ENCODE measurements around the gene ZMYND19. TPM values are rescaled to one million over a fixed set of nuclear protein-coding genes. Genes with fewer than 3 reads are reported as not detected.

The ZMYND19 gene
- total RNA-seq, 2 donors from 2014 or later = 47.8 to 51.0 TPM

DNA sequence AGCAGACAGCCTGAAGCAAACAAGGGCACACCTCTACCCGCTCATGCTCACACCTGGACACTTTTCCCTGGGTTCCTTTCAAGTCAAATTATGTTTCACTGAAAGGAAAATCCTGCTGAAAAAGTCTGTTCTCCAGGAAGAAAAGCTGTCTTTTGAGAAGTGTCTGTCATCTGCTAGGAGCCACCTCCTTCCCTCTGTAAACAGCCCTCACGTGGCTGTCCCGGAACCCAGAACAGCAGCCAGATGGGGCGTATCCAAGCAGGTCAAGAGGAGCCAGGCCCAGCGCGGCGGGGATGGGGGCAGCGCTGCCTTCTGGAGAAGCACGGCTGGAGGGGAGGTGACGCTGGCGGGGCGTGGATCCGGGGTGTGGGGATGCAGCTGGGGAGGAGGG, 40.1 kb downstream of the ZMYND19 start, which contains the start of gene PNPLA7:
Gene PNPLA7, minus strand, starts transcription at position 172 of the 391 bp plus-strand sequence. CDS start 205 bp downstream, outside the sequence.
- 21 to 23% methylated on average over 6 to 13 of the region's 13 CpGs for WGBS, 2 experiments (ENCODE audit: insufficient coverage in 1 of 2, insufficient read length in 1 of 2)
- Mint-ChIP-seq H3K9me3 (peaks cover 22% of the 10 kb centered on the region), H3K27ac (no peak within 1 kb of the TSS), H3K36me3 (ENCODE audit: low read depth) (peaks cover 26% of the 10 kb centered on the region), H3K27me3 (ENCODE audit: insufficient read depth) (no peaks in the 10 kb centered on the region), H3K4me1 (peaks cover 3% of the 10 kb centered on the region), H3K4me3 (peak within 1 kb of the TSS; percentile 72)
- H3K4me3 ChIP-seq (ENCODE audit: low read length) = peak within 1 kb of the TSS; percentile 68
- TF ChIP-seq, protein P1, sequence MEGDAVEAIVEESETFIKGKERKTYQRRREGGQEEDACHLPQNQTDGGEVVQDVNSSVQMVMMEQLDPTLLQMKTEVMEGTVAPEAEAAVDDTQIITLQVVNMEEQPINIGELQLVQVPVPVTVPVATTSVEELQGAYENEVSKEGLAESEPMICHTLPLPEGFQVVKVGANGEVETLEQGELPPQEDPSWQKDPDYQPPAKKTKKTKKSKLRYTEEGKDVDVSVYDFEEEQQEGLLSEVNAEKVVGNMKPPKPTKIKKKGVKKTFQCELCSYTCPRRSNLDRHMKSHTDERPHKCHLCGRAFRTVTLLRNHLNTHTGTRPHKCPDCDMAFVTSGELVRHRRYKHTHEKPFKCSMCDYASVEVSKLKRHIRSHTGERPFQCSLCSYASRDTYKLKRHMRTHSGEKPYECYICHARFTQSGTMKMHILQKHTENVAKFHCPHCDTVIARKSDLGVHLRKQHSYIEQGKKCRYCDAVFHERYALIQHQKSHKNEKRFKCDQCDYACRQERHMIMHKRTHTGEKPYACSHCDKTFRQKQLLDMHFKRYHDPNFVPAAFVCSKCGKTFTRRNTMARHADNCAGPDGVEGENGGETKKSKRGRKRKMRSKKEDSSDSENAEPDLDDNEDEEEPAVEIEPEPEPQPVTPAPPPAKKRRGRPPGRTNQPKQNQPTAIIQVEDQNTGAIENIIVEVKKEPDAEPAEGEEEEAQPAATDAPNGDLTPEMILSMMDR (conservative IDR thresholded peaks at IDR 0.05) = no peak
- no peaks in the 10 kb centered on the region for H3K4me1 ChIP-seq (ENCODE audit: control insufficient read depth, insufficient read depth, low read length)
- DNase-seq = peak; percentile 92
- no peaks in the 10 kb centered on the region for H3K27me3 ChIP-seq (ENCODE audit: control insufficient read depth, insufficient read depth, low read length, poor library complexity, severe bottlenecking)
- H3K27ac ChIP-seq (ENCODE audit: low read depth, low read length) = peak within 1 kb of the TSS; percentile 77
- H3K36me3 ChIP-seq (ENCODE audit: control insufficient read depth, insufficient read depth, low read length) = peaks cover 15% of the 10 kb centered on the region
- peak within 1 kb of the TSS; percentile 30 for H3K9ac ChIP-seq (ENCODE audit: extremely low read depth, low read length, poor library complexity, severe bottlenecking)
- H3K9me3 ChIP-seq (ENCODE audit: control insufficient read depth, low read length) = no peaks in the 10 kb centered on the region

DNA sequence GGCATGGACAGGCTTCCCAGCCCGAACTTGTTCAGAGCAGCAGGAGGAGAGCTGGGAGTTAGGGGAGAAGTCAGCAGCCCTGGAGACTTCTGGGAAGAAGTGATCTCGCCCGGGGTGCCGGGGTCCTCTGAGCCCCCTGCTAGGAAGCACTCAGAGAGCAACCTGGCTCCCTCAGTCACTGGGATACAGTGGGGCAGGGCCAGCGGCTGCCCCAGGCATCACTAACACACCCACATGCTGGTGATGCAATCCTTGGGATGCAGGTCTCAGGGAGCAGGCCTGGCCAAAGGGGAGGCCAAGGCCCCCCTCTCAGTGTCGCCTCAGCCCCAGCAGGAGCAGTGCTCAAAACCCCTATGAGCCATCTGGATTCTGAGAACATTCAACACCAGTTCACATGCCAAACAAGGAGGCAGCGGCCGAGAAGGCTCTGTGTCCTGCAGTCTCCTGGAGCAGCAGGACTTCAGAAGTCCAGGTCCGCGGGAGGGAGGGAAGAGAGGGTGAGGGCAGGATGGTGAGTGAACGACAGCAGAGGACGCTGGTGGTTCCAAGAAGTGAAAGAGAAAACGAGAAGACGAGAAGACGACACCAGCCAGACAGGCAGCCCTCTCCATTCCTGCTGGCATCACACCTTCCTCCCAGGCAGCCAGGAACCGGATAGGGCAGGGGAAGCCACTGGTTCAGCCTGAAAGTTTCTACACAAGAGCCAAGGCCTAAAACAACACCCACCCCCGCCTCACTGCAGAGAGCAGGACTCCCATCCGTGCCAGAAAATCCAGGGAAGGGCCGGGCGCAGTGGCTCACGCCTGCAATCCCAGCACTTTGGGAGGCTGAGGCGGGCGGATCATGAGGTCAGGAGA, 42.4 kb downstream of the ZMYND19 start:
- H3K27ac Mint-ChIP-seq = no peak overlapping the region
- Histone ChIP-seq H3K9me3 (ENCODE audit: control insufficient read depth, low read length) (no peaks in the 10 kb centered on the region), H3K27me3 (ENCODE audit: control insufficient read depth, insufficient read depth, low read length, poor library complexity, severe bottlenecking) (no peaks in the 10 kb centered on the region), H3K36me3 (ENCODE audit: control insufficient read depth, insufficient read depth, low read length) (no peaks in the 10 kb centered on the region), H3K4me3 (ENCODE audit: low read length) (no peak overlapping the region), H3K27ac (ENCODE audit: low read depth, low read length) (no peak overlapping the region), H3K9ac (ENCODE audit: extremely low read depth, low read length, poor library complexity, severe bottlenecking) (no peak overlapping the region), H3K4me1 (ENCODE audit: control insufficient read depth, insufficient read depth, low read length) (no peaks in the 10 kb centered on the region)
- TF ChIP-seq, protein P1 (conservative IDR thresholded peaks at IDR 0.05) = no peak
- peaks cover 3% of the 10 kb centered on the region for H3K4me1 Mint-ChIP-seq
- no peaks in the 10 kb centered on the region for H3K27me3 Mint-ChIP-seq (ENCODE audit: insufficient read depth)
- 86 to 88% methylated on average over 13 to 23 of the region's 23 CpGs for WGBS, 2 experiments (ENCODE audit: insufficient coverage in 1 of 2, insufficient read length in 1 of 2)
- no peak for DNase-seq
- H3K9me3 Mint-ChIP-seq = peaks cover 22% of the 10 kb centered on the region
- H3K36me3 Mint-ChIP-seq (ENCODE audit: low read depth) = peaks cover 13% of the 10 kb centered on the region
- H3K4me3 Mint-ChIP-seq = no peak overlapping the region

DNA sequence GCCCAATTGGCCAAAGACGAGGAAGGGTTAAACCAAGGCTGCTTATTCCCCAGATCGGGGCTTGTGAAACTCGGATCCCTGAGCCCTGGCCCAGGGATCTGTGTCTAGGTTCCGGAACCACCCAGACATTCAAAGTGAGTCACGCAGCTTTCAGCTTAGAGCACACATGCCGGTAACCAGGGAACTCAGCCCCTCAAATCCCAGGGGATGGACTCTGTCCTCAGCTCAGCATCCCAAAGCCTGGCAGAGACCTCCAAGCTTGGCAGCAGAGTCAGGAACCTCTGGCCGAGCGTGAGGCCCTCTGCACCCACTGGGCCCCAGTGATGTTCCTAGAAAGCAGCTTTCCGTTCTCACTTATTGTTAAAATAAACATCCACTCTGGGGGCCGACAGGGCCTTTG, 45.2 kb downstream of the ZMYND19 start:
- H3K9me3 Mint-ChIP-seq = peaks cover 22% of the 10 kb centered on the region
- 84 to 92% methylated on average over 6 to 10 of the region's 10 CpGs for WGBS, 2 experiments (ENCODE audit: insufficient coverage in 1 of 2, insufficient read length in 1 of 2)
- no peak overlapping the region for H3K9ac ChIP-seq (ENCODE audit: extremely low read depth, low read length, poor library complexity, severe bottlenecking)
- H3K9me3 ChIP-seq (ENCODE audit: control insufficient read depth, low read length) = no peaks in the 10 kb centered on the region
- H3K27me3 ChIP-seq (ENCODE audit: control insufficient read depth, insufficient read depth, low read length, poor library complexity, severe bottlenecking) = no peaks in the 10 kb centered on the region
- no peak overlapping the region for H3K27ac ChIP-seq (ENCODE audit: low read depth, low read length)
- peaks cover 8% of the 10 kb centered on the region for H3K36me3 Mint-ChIP-seq (ENCODE audit: low read depth)
- H3K27ac Mint-ChIP-seq = no peak overlapping the region
- H3K4me3 ChIP-seq (ENCODE audit: low read length) = no peak overlapping the region
- no peak overlapping the region for H3K4me3 Mint-ChIP-seq
- no peaks in the 10 kb centered on the region for H3K4me1 ChIP-seq (ENCODE audit: control insufficient read depth, insufficient read depth, low read length)
- peaks cover 1% of the 10 kb centered on the region for H3K4me1 Mint-ChIP-seq
- TF ChIP-seq, protein P1 (conservative IDR thresholded peaks at IDR 0.05) = no peak
- H3K27me3 Mint-ChIP-seq (ENCODE audit: insufficient read depth) = no peaks in the 10 kb centered on the region
- no peak for DNase-seq
- no peaks in the 10 kb centered on the region for H3K36me3 ChIP-seq (ENCODE audit: control insufficient read depth, insufficient read depth, low read length)

Data from endodermal cell (in vitro differentiated cells).